Progenitor cell of endocrine pancreas (in vitro differentiated cells): Measurements from ENCODE around the gene TESK2. TPM values are rescaled to one million over a fixed set of nuclear protein-coding genes. Genes with fewer than 3 reads are reported as not detected.

Source experiments
- DNase-seq: peaks from one replicate; pipeline ENCODE4 v3.0.0; 2021; ENCODE audit warnings: low spot score; ENCODE audit not compliant: unreplicated experiment
- H3K27ac Mint-ChIP-seq: 2 replicates; pipeline ENCODE4 v1.8.0; 2021; ENCODE audit warnings: mild to moderate bottlenecking, moderate library complexity, mixed read lengths
- H3K27me3 Mint-ChIP-seq: 2 replicates; pipeline ENCODE4 v1.8.0; 2021; ENCODE audit warnings: mixed read lengths
- H3K36me3 Mint-ChIP-seq: 2 replicates; pipeline ENCODE4 v1.8.0; 2022; ENCODE audit warnings: mixed read lengths; ENCODE audit not compliant: insufficient read depth
- H3K4me1 Mint-ChIP-seq: 2 replicates; pipeline ENCODE4 v1.8.0; 2021; ENCODE audit warnings: low read depth, mixed read lengths
- H3K4me3 Mint-ChIP-seq: 2 replicates; pipeline ENCODE4 v1.8.0; 2021; ENCODE audit warnings: low read depth, mild to moderate bottlenecking, moderate library complexity, mixed read lengths
- H3K9me3 Mint-ChIP-seq: 2 replicates; pipeline ENCODE4 v1.8.0; 2021; ENCODE audit warnings: low read depth, mixed read lengths
- total RNA-seq: library from RNA; stranded (reverse); gene quantifications from 2 replicates; pipeline ENCODE4 v1.2.1, GENCODE V29; 2021
- TF ChIP-seq, protein P1 (sequence below): fragments of 200-600 bp; sonication (generic); IDR thresholded peaks from one replicate; pipeline ENCODE4 v1.5.0; 2021; ENCODE audit warnings: antibody characterized with exemption, mild to moderate bottlenecking; ENCODE audit not compliant: unreplicated experiment

TESK2 gene
- total RNA-seq, 1 donor from 2014 or later: 9.5 TPM

DNA sequence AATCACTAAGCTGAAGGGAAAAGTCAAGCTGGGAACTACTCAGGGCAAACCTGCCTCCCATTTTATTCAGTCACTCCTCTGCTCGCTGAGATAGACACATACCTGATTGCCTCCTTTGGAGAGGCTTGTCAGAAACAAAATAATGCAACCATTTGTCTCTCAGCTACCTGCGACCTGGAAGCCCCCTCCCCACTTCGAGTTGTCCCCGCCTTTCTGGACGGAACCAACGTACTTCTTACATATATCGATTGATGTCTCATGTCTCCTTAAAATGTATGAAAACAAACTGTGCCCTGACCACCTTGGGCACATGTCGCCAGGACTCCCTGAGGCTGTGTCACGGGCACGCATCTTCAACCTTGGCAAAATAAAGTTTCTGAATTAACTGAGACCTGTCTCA is 185.7 kb downstream of the TESK2 start:
- TF ChIP-seq, protein P1, sequence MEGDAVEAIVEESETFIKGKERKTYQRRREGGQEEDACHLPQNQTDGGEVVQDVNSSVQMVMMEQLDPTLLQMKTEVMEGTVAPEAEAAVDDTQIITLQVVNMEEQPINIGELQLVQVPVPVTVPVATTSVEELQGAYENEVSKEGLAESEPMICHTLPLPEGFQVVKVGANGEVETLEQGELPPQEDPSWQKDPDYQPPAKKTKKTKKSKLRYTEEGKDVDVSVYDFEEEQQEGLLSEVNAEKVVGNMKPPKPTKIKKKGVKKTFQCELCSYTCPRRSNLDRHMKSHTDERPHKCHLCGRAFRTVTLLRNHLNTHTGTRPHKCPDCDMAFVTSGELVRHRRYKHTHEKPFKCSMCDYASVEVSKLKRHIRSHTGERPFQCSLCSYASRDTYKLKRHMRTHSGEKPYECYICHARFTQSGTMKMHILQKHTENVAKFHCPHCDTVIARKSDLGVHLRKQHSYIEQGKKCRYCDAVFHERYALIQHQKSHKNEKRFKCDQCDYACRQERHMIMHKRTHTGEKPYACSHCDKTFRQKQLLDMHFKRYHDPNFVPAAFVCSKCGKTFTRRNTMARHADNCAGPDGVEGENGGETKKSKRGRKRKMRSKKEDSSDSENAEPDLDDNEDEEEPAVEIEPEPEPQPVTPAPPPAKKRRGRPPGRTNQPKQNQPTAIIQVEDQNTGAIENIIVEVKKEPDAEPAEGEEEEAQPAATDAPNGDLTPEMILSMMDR: no peak
- Mint-ChIP-seq H3K27me3 (peaks cover 5% of the 10 kb centered on the region), H3K27ac (no peak overlapping the region), H3K4me3 (peak overlapping the region; percentile 92), H3K36me3 (no peaks in the 10 kb centered on the region), H3K9me3 (no peaks in the 10 kb centered on the region), H3K4me1 (peaks cover 8% of the 10 kb centered on the region)
- no peak for DNase-seq

DNA sequence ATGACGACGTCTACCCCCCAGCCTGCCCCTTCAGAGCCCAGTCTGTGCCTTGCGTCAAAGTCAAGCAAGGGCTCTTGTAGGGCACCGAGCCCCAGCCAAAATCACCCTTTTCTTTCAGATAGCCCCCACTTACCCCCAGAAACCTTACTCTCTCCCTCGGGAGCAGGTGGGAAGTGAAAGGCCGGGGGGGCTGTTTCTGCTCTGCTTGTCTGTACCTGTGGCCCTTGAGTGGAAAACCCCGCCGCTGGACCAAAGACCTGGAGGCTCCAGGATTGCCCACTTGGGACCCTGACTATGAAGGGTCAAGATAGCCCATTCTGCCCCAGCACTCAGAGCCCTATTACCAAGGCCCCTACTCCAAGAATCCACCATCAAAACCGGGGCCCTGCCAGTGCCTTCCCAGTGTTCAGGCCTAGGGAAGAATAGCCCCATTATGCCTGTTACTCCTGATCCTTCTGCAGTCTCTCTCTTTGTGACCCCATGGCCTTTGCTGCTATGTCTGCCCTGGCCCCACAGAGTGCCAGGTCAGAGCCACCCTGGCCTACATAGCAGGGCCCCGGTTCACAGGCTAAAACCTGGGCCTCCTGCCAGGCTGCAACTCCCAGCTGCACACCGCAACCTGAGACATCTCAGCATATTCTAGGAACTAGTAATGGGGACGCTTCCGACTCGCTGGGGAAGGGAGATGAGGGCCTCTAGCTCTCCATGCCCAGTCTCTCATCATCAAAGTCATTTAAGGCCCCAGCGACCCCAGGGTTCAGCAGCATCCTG is 186.5 kb downstream of the TESK2 start:
- H3K9me3 Mint-ChIP-seq: no peaks in the 10 kb centered on the region
- TF ChIP-seq, protein P1: no peak
- peaks cover 5% of the 10 kb centered on the region for H3K27me3 Mint-ChIP-seq
- peak overlapping the region; percentile 92 for H3K4me3 Mint-ChIP-seq
- no peaks in the 10 kb centered on the region for H3K36me3 Mint-ChIP-seq
- H3K4me1 Mint-ChIP-seq: peaks cover 8% of the 10 kb centered on the region
- no peak for DNase-seq
- H3K27ac Mint-ChIP-seq: peak overlapping the region; percentile 94

DNA sequence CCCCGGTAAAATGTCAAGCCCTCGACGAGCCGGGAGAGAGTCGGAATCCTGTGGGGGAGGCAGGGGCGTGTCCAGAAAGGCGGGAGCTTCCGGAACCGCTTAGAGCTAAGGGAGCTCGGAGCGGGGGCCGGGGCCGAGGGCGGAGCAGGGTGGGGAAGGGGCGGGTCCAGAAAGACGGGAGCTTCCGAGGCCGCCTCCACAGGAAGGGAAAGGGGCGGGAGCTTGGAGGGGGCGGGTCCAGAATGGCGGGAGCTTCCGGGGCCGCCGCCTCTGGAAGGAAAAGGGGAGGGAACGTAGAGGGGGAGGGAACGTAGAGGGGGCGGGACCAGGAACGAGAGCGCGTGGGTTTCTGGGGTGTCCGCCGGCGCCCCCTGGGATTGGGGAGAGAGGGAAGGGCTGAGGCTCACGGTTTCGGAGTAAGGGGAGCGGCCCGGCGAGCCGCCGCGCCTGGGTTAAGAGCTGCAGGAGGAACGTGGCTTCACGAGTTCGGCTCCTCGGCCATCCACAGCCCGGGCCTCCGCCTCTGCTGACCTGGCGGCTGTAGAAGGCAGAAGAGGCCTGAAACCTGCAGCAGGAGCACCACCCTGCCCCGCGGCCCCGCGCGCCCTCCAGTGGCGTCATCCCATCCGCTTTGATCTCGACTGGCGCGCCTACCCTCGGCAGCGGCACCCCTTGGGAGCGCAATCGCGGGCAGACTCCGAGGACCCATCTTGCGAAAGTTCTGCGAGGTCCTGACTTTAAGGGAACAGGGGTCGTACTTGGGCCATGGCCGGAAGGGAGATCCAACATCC is 187.2 kb downstream of the TESK2 start:
- Mint-ChIP-seq H3K4me3 (peak overlapping the region; percentile 92), H3K27ac (peak overlapping the region; percentile 94), H3K36me3 (no peaks in the 10 kb centered on the region), H3K4me1 (peaks cover 8% of the 10 kb centered on the region), H3K27me3 (peaks cover 5% of the 10 kb centered on the region), H3K9me3 (no peaks in the 10 kb centered on the region)
- TF ChIP-seq, protein P1: peak; percentile 69
- peak; percentile 95 for DNase-seq

DNA sequence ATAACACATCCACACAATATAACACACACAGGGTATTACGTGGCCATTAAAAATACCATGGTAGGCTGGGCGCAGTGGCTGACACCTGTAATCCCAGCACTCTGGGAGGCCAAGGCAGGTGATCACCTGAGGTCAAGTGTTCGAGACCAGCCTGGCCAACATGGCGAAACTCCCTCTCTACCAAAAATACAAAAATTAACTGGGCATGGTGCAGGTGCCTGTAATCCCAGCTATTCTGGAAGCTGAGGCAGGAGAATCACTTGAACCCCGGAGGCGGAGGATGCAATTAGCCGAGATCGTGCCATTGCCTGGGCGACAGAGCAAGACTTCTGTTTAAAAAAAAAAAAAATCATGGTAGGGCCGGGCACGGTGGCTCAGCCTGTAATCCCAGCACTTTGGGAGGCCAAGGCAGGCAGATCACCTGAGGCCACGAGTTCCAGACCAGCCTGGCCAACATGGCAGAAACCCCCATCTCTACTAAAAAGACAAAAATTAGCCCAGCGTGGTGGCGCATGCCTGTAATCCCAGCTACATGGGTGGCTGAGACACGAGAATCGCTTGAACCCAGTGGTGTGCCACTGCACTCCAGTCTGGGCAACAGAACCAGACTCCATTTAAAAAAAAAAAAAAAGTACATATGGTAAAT is 188.3 kb downstream of the TESK2 start:
- Mint-ChIP-seq H3K9me3 (no peaks in the 10 kb centered on the region), H3K36me3 (no peaks in the 10 kb centered on the region), H3K27me3 (peaks cover 5% of the 10 kb centered on the region), H3K4me3 (peak overlapping the region; percentile 92), H3K27ac (peak overlapping the region; percentile 81), H3K4me1 (peaks cover 10% of the 10 kb centered on the region)
- no peak for DNase-seq
- TF ChIP-seq, protein P1: no peak

DNA sequence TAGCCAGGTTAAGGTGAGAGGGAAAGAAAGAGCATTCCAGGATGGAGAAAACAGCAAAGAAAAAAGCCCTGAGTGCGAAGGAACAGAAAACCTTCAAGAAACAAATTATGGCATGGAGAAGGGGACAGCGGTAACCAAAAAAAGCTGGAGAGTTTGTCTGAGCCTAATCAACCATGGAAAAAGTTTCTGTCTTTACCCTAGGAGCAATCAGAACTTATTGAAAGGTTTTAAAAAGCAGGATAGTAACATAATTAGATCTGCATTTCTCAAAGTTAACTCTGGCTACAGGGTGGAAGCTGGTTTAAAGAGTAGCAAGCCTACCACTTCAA is 190.3 kb downstream of the TESK2 start:
- Mint-ChIP-seq H3K9me3 (no peaks in the 10 kb centered on the region), H3K4me3 (peak overlapping the region; percentile 9), H3K36me3 (no peaks in the 10 kb centered on the region), H3K27ac (no peak overlapping the region), H3K27me3 (no peaks in the 10 kb centered on the region), H3K4me1 (peaks cover 12% of the 10 kb centered on the region)
- no peak for DNase-seq
- TF ChIP-seq, protein P1: no peak
